T-helper 2 cell treated with Interferon-gamma antibody and Interleukin-4, amounts not matched to agents 100 ng/mL and 5 ng/mL, for 36 hours (primary cell): ENCODE data around the gene PIGT. TPM values are rescaled to one million over a fixed set of nuclear protein-coding genes. Genes with fewer than 3 reads are reported as not detected.
"Not testable (repeated sequence)": the region's sequence is repeated elsewhere in the genome, so short reads cannot be mapped to it uniquely, and the experiment has no call there.

Experiments used
- intact Hi-C: fragments of 100-400 bp; cut with micrococcal nuclease; formaldehyde crosslinking; loops from one replicate; pipeline ENCODE4 v1.15.1; 2023
- total RNA-seq: library from RNA; stranded (reverse); gene quantifications from 2 replicates; pipeline ENCODE4 v1.2.3, GENCODE V29; 2022

The PIGT gene
- total RNA-seq, 1 donor from 2014 or later: 72.5 TPM

DNA sequence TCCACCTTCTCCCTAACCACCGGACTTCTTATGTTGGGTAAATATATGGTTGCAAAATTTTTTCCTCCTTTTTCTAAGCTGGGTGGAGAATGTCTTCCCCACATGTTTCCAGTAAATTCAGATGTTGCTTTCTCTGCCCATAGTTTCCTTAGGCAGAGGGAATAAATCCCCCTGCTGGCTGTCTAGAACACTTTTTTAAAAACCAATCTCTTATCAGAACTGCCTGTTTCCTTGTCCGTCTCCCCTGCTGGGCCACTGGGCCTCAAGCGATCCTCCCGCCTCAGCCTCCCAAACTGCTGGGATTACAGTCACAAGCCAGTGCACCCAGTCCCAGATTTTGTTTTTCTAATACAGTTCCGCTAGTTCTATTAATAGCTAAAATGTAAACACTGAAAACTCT is 43.7 kb downstream of the PIGT start:
- intact Hi-C loops: no loop called here

DNA sequence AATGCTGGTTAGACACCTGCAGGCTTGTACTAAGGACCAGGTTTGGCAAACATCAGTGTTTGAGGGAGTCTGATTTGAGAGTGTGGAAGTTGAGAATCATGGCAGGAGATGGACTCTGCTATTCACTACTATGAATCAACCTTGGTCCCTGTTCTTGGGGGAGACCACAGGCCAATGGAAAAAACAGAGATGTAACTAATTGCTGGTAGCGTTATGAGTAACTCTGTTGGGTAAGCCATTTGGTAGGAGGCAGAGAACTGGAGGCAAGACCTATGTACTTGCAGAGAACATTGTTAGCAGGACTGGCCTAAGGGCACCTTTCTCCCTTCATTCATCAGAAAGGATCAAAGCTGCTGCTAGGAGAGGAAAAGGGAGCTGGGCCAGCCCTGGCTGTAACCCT is 45.3 kb downstream of the PIGT start:
- intact Hi-C loops: no loop called here

DNA sequence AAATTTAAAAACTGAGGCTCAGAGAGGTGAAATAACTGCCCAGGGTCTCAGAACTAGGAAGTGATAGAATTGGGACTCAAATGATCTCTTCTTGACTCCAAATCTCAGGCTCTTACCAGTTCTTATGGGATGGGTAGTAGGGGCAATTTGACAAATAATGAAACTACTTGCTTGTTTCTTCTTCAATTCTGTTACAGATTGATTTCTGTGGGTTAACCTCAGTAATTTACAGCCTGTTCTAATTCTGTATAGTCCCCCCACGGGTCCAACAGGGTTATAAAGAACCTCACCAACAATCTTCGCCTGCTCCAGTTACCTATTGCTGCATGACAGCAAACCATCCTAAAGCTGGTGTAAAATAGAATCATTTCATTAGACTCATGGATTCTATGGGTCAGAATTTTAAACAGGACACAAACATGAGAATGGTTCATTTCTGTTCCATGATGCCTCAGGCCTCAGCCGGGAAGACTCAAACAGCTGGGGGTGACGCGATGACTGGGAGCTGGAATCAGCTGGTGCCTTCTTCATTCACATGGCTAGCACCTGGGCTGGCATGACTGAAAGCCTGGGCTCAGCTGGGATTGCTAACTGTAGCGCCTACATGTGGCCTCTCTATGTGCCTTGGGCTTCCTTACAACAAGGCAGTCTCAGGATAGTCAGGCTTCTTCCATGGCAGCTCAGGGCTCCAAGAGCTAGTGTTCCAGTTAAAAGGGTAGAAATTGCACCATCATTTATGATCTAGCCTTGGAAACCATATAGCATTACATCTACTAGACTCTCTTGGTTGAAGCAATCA is 47.0 kb downstream of the PIGT start:
- intact Hi-C loops: no loop called here

DNA sequence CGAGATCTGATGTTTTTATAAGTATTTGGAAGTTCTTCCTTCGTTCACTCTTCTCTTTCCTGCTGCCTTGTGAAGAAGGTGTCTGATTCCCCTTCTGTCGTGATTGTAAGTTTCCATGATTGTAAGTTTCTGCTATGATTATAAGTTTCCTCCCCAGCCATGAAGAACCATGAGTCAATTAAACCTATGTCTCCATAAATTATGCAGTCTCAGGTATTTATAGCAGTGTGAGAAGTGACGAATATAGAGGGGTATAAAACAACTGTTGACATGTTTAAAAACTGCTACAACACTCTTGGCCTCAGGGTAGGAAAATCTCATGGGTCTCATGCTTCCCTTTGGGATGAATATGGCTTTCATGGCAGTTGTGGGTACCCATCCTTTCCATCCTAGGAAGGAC is 47.8 kb downstream of the PIGT start:
- intact Hi-C loops: no loop called here

DNA sequence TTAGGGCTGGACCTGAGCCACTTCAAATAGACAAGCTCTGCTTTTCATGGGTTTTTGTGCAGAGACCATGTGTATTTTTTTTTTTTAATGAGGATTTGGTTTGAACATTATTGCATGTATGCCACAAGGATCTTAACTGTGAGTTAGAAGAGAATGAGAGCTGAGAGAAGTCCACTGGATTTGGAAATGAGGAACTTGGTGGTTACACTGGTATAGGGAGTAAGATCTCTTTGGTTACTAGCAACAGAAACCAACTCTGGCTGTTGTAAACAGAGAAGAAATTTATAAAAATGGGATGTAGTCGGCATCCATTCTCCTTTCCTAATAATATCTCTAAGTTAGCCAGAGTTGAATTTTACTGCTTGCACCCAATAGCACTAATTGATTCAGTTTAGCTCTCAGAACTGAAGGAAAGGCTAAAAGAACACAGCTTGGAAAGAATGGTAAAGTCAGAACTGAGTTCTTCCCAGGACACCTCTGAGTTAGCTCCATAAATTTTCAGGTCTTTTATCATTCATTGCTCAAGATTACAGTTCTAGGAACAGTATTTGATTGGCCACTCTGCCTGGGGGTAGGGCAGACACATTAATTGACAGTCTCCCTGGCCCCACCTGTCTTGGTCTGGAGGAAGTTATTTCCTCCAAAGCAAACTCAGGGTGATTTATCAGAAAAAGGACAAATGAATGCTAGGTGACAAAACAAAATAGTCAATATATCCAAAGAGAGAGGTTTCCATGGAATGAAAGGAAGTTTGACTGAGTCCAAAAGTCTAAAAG is 49.7 kb downstream of the PIGT start:
- intact Hi-C loops: no loop called here

DNA sequence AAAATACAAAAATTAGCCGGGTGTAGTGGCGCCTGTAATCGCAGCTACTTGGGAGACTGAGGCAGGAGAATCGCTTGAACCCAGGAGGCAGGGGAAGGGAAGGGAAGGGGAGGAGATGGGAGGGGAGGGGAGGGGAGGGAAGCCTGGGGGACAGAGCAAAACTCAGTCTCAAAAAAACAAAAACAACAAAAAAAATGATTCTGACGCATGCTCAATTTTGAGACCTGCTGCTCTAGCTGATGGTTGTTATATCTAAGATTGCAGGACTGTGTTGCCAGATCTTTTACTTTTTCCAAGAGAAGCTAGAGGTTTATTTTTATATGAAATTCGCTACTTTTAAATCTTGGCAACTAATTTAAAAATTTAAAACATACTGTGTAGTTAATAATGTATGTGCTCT is 51.2 kb downstream of the PIGT start:
- intact Hi-C loops: no loop called here

DNA sequence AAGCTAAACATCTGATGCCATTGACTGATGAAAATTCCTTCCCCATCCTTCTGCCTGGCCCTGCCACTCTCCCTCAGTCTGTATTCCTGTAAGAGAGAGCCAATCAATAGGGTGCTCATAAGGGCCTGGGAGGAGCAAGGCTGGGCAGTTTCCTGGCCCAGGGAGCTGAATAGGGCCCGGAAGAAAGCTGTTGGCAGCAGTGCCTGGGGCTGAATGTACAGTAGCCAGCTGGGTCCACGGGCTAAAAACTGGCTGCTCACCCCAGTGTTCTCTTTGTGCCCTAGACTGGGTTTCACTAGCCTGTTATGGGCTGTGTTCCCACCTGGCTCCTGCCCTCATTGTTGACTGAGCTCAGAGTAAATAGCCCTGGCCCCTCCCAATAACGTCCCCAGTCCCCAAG is 51.9 kb downstream of the PIGT start:
- intact Hi-C loops: no loop called here

DNA sequence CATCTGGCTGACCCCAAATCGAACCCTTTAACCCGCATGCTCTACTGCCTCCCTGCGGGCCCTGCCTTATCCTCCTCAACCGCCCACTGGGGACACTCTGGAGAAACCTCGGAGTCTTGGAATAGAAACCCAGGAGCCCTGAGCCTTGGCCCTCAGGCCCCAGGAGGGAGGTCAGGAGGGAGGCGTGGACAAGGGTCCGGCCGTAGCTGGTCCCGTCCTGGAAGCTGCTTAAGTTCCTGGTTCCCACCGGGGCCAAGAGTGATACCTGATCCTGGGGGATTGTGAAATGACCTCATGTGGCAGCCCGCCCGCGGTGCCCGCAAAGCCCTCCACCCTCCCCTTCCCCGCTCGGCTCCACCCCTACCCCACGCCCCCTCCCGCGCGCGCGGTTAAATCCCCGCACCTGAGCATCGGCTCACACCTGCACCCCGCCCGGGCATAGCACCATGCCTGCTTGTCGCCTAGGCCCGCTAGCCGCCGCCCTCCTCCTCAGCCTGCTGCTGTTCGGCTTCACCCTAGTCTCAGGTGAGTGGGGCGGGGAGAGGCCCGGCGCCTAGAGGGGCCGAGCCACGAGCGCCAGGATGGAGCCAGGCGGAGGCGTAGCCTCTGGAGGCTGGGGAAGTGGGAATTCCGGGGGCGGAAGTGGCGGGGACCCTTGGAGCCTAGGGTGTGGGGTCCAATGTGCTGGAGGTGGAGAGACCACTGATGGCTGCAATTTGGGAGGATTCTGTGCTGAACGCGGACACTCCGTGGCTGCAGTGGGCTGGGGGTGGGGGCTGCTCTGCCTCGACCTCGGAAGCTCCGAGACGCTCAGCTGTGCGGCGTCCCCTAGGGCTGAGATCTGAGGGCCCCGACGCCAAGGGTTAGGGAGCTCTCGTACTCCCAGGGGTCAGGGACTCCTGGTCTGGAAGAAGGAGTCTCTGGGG is 53.7 kb downstream of the PIGT start, which contains the start of gene WFDC2:
WFDC2 (plus strand) TSS at position 418 of the 926 bp plus-strand sequence; CDS start at position 447, 29 bp downstream.
- intact Hi-C loops: no loop called here

DNA sequence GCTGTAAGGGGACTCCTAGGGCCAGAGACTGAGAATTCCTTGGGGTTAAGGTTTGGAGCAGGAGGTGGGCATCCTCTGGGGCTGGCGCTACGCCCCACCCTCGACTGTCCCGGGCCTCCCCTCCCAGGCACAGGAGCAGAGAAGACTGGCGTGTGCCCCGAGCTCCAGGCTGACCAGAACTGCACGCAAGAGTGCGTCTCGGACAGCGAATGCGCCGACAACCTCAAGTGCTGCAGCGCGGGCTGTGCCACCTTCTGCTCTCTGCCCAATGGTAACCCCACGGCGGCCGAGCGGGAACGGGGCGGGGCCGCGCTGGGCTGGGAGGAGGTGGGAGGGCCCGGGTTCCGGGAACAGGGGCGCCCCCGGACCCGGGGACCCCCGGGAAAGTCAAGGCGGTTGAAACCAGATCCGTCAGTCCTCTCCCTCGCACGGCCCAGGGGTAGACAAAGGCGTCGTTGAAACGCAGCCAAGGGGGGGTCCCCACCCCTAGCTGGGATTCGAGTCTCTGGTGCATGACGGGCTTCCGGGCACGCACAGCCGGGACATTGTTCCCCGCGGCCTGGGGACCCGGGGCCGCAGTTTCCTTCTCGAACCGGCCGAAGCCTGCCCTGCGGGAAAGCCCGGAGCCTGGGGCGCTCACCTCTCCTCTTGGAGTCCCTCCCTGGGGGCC is 54.5 kb downstream of the PIGT start:
- intact Hi-C loops: no loop called here

DNA sequence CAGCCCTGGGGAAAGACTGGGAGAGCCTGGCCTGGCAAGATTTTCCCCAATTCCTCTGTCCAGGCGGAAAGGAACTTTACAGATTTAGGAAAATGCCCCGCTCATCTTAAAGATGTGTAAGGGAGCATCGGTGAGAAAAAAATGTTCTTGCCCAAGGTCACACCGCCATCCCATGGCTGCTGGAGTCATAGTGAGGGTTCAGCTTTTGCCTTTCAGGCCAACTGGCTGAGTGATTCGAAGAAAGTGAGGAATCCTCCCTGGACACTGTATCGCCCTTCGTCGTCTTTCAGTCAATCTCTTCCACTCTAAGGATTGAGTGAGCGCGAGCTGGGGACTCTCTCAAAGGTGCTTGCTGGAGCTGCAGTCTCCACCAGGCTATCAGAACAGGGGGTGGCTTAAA is 55.0 kb downstream of the PIGT start:
- intact Hi-C loops: no loop called here

DNA sequence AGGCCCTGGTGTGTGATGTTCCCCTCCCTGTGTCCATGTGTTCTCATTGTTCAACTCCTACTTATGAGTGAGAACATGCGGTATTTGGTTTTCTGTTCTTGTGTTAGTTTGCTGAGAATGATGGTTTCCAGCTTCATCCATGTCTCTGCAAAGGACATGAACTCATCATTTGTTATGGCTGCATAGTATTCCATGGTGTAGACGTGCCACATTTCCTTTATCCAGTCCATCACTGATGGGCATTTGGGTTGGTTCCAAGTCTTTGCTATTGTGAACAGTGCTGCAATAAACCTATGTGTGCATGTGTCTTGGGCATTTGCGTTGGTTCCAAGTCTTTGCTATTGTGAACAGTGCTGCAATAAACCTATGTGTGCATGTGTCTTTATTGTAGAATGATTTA is 56.3 kb downstream of the PIGT start:
- intact Hi-C loops: not testable (repeated sequence)

Other genes with a start within 250 kb of the PIGT start
- gene PI3, start 241.2 kb upstream of the PIGT start, total RNA-seq: not detected in 2 replicates
- not detected in 2 replicates for gene SEMG1, start 209.1 kb upstream of the PIGT start, total RNA-seq
- gene SEMG2, start 194.8 kb upstream of the PIGT start, total RNA-seq: not detected in 2 replicates
- not detected in 2 replicates for gene SLPI, start 161.6 kb upstream of the PIGT start, total RNA-seq
- gene RBPJL, start 109.3 kb upstream of the PIGT start, total RNA-seq: not detected in 2 replicates
- gene MATN4, start 107.8 kb upstream of the PIGT start, total RNA-seq: 0.16 and 0.34 TPM in 2 replicates
- 21.9 and 24.6 TPM in 2 replicates for gene SDC4, start 67.7 kb upstream of the PIGT start, total RNA-seq
- gene SYS1, start 53.0 kb upstream of the PIGT start, total RNA-seq: 17.8 and 19.6 TPM in 2 replicates
- 0.09 and 0.11 TPM in 2 replicates for gene TP53TG5, start 37.8 kb upstream of the PIGT start, total RNA-seq
- gene DBNDD2, start 7.9 kb upstream of the PIGT start, total RNA-seq: 10.6 and 10.9 TPM in 2 replicates
- 0.52 TPM in 1 of 2 replicates, not detected in the other for gene WFDC2, start 53.6 kb downstream of the PIGT start, total RNA-seq
- gene SPINT3, start 99.5 kb downstream of the PIGT start, total RNA-seq: not detected in 2 replicates
- gene WFDC6, start 123.3 kb downstream of the PIGT start, total RNA-seq: not detected in 2 replicates
- not detected in 2 replicates for gene EPPIN, start 131.3 kb downstream of the PIGT start, total RNA-seq
- gene WFDC8, start 163.1 kb downstream of the PIGT start, total RNA-seq: not detected in 2 replicates
- not detected in 2 replicates for gene WFDC10A, start 213.6 kb downstream of the PIGT start, total RNA-seq
- not detected in 2 replicates for gene WFDC9, start 215.1 kb downstream of the PIGT start, total RNA-seq